AG09319 (cell line): ENCODE results near the gene AP4B1.
A peak's percentile ranks its signal among the peaks of the same experiment; 100 is the strongest.
"Not testable (repeated sequence)": the region's sequence is repeated elsewhere in the genome, so short reads cannot be mapped to it uniquely, and the experiment has no call there.

ENCODE experiments used
- DNase-seq: peaks from one replicate; pipeline ENCODE4 v3.0.0-alpha.2; 2010; ENCODE audit warnings: low read depth; ENCODE audit errors: extremely low read depth
- TF ChIP-seq, protein P1 (sequence below): IDR thresholded peaks from 2 replicates; pipeline ENCODE4 v1.5.1; 2011; ENCODE audit warnings: low read depth, mild to moderate bottlenecking, inconsistent platforms, low read length, moderate library complexity

AP4B1 gene

GRCh38 chr1:113904674-113905434 is at the start of gene AP4B1, which contains the start of gene DCLRE1B:
TSS of gene AP4B1 (minus strand) at chr1:113904799. CDS start at chr1:113904717, 82 bp downstream.
TSS of gene DCLRE1B (plus strand) at chr1:113905326. CDS start at chr1:113905587, 261 bp downstream.
- TF ChIP-seq, protein P1, sequence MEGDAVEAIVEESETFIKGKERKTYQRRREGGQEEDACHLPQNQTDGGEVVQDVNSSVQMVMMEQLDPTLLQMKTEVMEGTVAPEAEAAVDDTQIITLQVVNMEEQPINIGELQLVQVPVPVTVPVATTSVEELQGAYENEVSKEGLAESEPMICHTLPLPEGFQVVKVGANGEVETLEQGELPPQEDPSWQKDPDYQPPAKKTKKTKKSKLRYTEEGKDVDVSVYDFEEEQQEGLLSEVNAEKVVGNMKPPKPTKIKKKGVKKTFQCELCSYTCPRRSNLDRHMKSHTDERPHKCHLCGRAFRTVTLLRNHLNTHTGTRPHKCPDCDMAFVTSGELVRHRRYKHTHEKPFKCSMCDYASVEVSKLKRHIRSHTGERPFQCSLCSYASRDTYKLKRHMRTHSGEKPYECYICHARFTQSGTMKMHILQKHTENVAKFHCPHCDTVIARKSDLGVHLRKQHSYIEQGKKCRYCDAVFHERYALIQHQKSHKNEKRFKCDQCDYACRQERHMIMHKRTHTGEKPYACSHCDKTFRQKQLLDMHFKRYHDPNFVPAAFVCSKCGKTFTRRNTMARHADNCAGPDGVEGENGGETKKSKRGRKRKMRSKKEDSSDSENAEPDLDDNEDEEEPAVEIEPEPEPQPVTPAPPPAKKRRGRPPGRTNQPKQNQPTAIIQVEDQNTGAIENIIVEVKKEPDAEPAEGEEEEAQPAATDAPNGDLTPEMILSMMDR, result peak; percentile 82
- peak; percentile 100 for DNase-seq

- TF ChIP-seq, protein P1, result no peak
- no peak for DNase-seq
Observed at GRCh38 chr1:113951719-113952118, 47.1 kb upstream of the AP4B1 start.

DNA sequence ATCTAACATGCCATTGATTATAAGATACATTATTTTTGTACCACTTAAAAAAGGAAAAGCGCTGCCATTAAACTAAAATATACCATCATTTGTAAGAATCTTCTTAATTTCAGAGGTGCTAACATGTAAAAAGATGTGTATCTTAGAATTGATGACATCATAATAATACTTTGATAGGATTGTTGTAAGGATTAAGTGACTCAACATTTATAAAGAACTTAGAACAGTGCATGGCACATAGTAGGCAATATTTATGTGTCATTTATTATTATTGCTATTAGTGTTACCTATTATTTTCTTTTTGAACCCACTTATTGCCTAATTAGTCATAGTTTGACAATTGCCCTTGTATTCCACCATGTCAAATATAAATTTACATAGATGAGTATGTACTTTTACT is 46.3 kb upstream of the AP4B1 start:
- TF ChIP-seq, protein P1, result no peak
- no peak for DNase-seq

DNA sequence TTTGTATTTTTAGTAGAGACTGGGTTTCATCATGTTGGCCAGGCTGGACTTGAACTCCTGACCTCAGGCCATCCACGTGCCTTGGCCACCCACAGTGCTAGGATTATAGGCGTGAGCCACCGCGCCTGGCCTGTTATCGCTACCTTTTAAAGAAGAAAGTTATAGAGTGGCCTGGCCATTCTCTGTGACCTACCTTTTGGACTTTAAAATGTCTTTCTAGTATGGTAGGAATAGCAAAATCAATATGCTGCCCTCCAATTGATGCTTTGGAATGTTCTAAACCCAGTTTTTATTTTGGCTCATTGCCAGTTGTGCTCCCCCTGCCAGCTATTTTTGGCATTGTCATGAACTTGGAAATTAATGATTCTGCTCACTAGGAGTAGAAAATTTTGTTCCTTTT is 44.4 kb upstream of the AP4B1 start:
- no peak for DNase-seq
- TF ChIP-seq, protein P1, result peak; percentile 35

GRCh38 chr1:113948151-113948550 is 43.6 kb upstream of the AP4B1 start:
- not testable (repeated sequence) for DNase-seq

GRCh38 chr1:113947388-113948107 is 42.9 kb upstream of the AP4B1 start:
- TF ChIP-seq, protein P1, result no peak
- no peak for DNase-seq

DNA sequence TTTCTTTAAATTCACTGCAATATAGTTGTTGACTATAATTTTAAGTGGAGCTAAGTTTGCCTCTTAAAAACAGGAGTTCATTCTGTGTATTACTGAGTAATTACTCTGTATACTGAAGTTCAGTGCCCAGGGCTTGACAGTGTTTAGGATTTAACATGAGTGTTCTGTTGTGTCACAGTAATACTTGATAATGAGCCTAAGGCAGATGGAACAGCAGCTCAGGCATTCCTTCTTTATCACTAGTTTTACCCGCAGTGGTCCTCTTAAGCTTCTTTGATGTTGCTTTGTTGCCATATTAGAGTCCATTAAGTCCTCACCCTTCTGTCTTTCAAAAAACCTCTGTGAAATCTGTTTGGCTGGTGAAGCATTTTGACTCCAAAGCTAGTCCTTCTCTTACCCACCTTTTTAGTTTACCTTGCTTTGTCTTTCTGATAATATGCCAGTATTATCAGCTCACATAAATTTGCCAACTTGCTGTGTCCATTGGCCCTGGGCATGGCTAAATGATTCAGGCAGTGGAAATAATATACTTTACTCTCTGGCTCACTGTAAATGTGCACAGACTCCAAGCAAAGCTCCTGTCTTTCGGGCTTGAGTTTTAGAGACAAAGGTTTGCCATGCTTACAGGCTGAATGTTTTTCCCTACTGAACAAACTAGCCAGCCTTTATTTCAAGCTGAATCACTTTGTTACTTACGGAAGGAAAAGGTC is 42.2 kb upstream of the AP4B1 start:
- DNase-seq, result no peak

More for the DNA sequence above, 42.2 kb upstream of the AP4B1 start:
- TF ChIP-seq, protein P1, result no peak
